HUES6 (cell line): ENCODE measurements around the gene SLC5A9.

Experiments
- H3K27ac ChIP-seq: 2 replicates; pipeline ENCODE4 v1.7.0; 2013; ENCODE audit warnings: low read depth, mild to moderate bottlenecking, low read length, inconsistent platforms
- H3K27me3 ChIP-seq: 2 replicates; pipeline ENCODE4 v1.6.1; 2013; ENCODE audit warnings: low read length; ENCODE audit not compliant: control insufficient read depth, insufficient read depth
- H3K36me3 ChIP-seq: 2 replicates; pipeline ENCODE4 v1.6.1; 2013; ENCODE audit warnings: low read length; ENCODE audit not compliant: control insufficient read depth, insufficient read depth
- H3K4me1 ChIP-seq: 2 replicates; pipeline ENCODE4 v1.6.1; 2013; ENCODE audit warnings: low read length; ENCODE audit not compliant: control insufficient read depth, insufficient read depth
- H3K4me3 ChIP-seq: 2 replicates; pipeline ENCODE4 v1.5.1; 2013; ENCODE audit warnings: low read depth, low read length
- H3K9ac ChIP-seq: one replicate; pipeline ENCODE4 v1.6.1; 2013; ENCODE audit warnings: mild to moderate bottlenecking, low read length
- H3K9me3 ChIP-seq: 2 replicates; pipeline ENCODE4 v1.6.1; 2013; ENCODE audit warnings: low read depth, low read length; ENCODE audit not compliant: control insufficient read depth, insufficient read depth

The SLC5A9 gene

GRCh38 chr1:48236716-48237470 is 14.4 kb downstream of the SLC5A9 start:
- Histone ChIP-seq H3K4me3 (no peak overlapping the region), H3K27ac (no peak overlapping the region), H3K4me1 (peaks cover 5% of the 10 kb centered on the region; the same call in 1 of the 2 replicates), H3K9ac (no peak overlapping the region), H3K9me3 (no peaks in the 10 kb centered on the region), H3K27me3 (no peaks in the 10 kb centered on the region), H3K36me3 (peaks cover 36% of the 10 kb centered on the region; the same call in 1 of the 2 replicates)

- no peak overlapping the region for H3K27ac ChIP-seq
- no peaks in the 10 kb centered on the region for H3K27me3 ChIP-seq
- peaks cover 5% of the 10 kb centered on the region for H3K4me1 ChIP-seq
- no peak overlapping the region for H3K4me3 ChIP-seq
- no peaks in the 10 kb centered on the region for H3K9me3 ChIP-seq
- no peak overlapping the region for H3K9ac ChIP-seq
- peaks cover 24% of the 10 kb centered on the region; the same call in 1 of the 2 replicates for H3K36me3 ChIP-seq
Observed at GRCh38 chr1:48242141-48242736, 19.7 kb downstream of the SLC5A9 start.

GRCh38 chr1:48245106-48245505 is 22.6 kb downstream of the SLC5A9 start:
- Histone ChIP-seq H3K9me3 (no peaks in the 10 kb centered on the region), H3K4me1 (no peaks in the 10 kb centered on the region; the same call in 1 of the 2 replicates), H3K27me3 (no peaks in the 10 kb centered on the region), H3K36me3 (peaks cover 15% of the 10 kb centered on the region; the same call in 1 of the 2 replicates), H3K4me3 (no peak overlapping the region), H3K9ac (no peak overlapping the region), H3K27ac (no peak overlapping the region)

- Histone ChIP-seq H3K9ac (no peak overlapping the region), H3K4me1 (no peaks in the 10 kb centered on the region; the same call in 1 of the 2 replicates), H3K36me3 (peaks cover 15% of the 10 kb centered on the region; the same call in 1 of the 2 replicates), H3K9me3 (no peaks in the 10 kb centered on the region), H3K27me3 (no peaks in the 10 kb centered on the region), H3K27ac (no peak overlapping the region), H3K4me3 (no peak overlapping the region)
Observed at GRCh38 chr1:48246727-48247126, 24.2 kb downstream of the SLC5A9 start.

- H3K4me1 ChIP-seq, result no peaks in the 10 kb centered on the region
- no peak overlapping the region for H3K9ac ChIP-seq
- H3K9me3 ChIP-seq, result no peaks in the 10 kb centered on the region
- no peak overlapping the region for H3K27ac ChIP-seq
- H3K4me3 ChIP-seq, result no peak overlapping the region
- H3K36me3 ChIP-seq, result peaks cover 8% of the 10 kb centered on the region; the same call in 1 of the 2 replicates
- H3K27me3 ChIP-seq, result no peaks in the 10 kb centered on the region
Observed at GRCh38 chr1:48248356-48248755, 25.8 kb downstream of the SLC5A9 start.

GRCh38 chr1:48249868-48250267 is 27.4 kb downstream of the SLC5A9 start:
- H3K36me3 ChIP-seq, result peaks cover 6% of the 10 kb centered on the region; the same call in 1 of the 2 replicates
- H3K9ac ChIP-seq, result no peak overlapping the region
- no peaks in the 10 kb centered on the region for H3K4me1 ChIP-seq
- H3K4me3 ChIP-seq, result no peak overlapping the region
- H3K27me3 ChIP-seq, result no peaks in the 10 kb centered on the region
- H3K9me3 ChIP-seq, result no peaks in the 10 kb centered on the region
- H3K27ac ChIP-seq, result no peak overlapping the region

- Histone ChIP-seq H3K4me3 (no peak overlapping the region), H3K27ac (no peak overlapping the region), H3K36me3 (peaks cover 6% of the 10 kb centered on the region; the same call in 1 of the 2 replicates), H3K9ac (no peak overlapping the region), H3K9me3 (no peaks in the 10 kb centered on the region), H3K27me3 (no peaks in the 10 kb centered on the region), H3K4me1 (no peaks in the 10 kb centered on the region)
Observed at GRCh38 chr1:48250572-48250971, 28.1 kb downstream of the SLC5A9 start.

- H3K9me3 ChIP-seq, result no peaks in the 10 kb centered on the region
- H3K4me1 ChIP-seq, result no peaks in the 10 kb centered on the region
- no peak overlapping the region for H3K27ac ChIP-seq
- no peak overlapping the region for H3K9ac ChIP-seq
- H3K36me3 ChIP-seq, result peaks cover 6% of the 10 kb centered on the region; the same call in 1 of the 2 replicates
- H3K27me3 ChIP-seq, result no peaks in the 10 kb centered on the region
- H3K4me3 ChIP-seq, result no peak overlapping the region
Observed at GRCh38 chr1:48251323-48251722, 28.8 kb downstream of the SLC5A9 start.

GRCh38 chr1:48251821-48252220 is 29.3 kb downstream of the SLC5A9 start:
- H3K36me3 ChIP-seq, result peaks cover 6% of the 10 kb centered on the region; the same call in 1 of the 2 replicates

GRCh38 chr1:48254254-48254653 is 31.7 kb downstream of the SLC5A9 start:
- Histone ChIP-seq H3K27me3 (no peaks in the 10 kb centered on the region), H3K9me3 (no peaks in the 10 kb centered on the region), H3K27ac (no peak overlapping the region), H3K4me3 (no peak overlapping the region), H3K36me3 (no peaks in the 10 kb centered on the region), H3K4me1 (no peaks in the 10 kb centered on the region), H3K9ac (no peak overlapping the region)

More at GRCh38 chr1:48251821-48252220, 29.3 kb downstream of the SLC5A9 start:
- H3K9me3 ChIP-seq, result no peaks in the 10 kb centered on the region
- H3K27ac ChIP-seq, result no peak overlapping the region
- H3K4me1 ChIP-seq, result no peaks in the 10 kb centered on the region
- H3K27me3 ChIP-seq, result no peaks in the 10 kb centered on the region
- H3K4me3 ChIP-seq, result no peak overlapping the region
- no peak overlapping the region for H3K9ac ChIP-seq

GRCh38 chr1:48258106-48258505 is 35.6 kb downstream of the SLC5A9 start:
- Histone ChIP-seq H3K4me1 (no peaks in the 10 kb centered on the region), H3K9ac (no peak overlapping the region), H3K4me3 (no peak overlapping the region), H3K9me3 (no peaks in the 10 kb centered on the region), H3K27ac (no peak overlapping the region), H3K27me3 (no peaks in the 10 kb centered on the region), H3K36me3 (no peaks in the 10 kb centered on the region)
